Measurements from ENCODE around the gene SLC25A21. TPM values are rescaled to one million over a fixed set of nuclear protein-coding genes. Genes with fewer than 3 reads are reported as not detected.

Gene SLC25A21
- total and polyA plus RNA-seq, 2 of the 13 experiments (the other 11 are each of a cell fraction or from before 2014, with no cell fraction given): 1.9 to 2.9 TPM

DNA sequence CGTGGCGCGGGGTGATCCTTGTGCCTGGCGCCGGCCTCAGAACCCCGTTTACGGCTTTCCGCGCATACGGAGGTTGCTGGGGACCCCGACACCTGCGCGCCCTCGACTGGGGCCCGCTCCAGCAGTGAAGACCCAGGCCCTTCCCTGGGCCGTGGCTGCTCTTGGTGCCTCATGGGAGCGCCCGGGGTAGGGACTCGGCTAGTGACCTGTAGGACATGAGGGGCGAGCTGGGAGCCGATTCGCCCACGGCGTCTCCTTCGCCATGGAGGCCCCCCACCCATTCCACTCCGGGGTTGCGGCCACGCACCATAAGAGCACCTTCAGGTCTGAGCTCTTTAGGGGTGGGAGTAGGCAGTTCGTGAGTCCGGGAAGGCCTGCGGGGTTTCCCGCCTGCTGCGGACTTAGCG, 525.0 kb downstream of the SLC25A21 start (continued):
- no peak for TF ChIP-seq ZNF883 (CRISPR knock-in tag; IDR thresholded peaks at IDR 0.05; ENCODE audit: not compliant biosample characterization)

DNA sequence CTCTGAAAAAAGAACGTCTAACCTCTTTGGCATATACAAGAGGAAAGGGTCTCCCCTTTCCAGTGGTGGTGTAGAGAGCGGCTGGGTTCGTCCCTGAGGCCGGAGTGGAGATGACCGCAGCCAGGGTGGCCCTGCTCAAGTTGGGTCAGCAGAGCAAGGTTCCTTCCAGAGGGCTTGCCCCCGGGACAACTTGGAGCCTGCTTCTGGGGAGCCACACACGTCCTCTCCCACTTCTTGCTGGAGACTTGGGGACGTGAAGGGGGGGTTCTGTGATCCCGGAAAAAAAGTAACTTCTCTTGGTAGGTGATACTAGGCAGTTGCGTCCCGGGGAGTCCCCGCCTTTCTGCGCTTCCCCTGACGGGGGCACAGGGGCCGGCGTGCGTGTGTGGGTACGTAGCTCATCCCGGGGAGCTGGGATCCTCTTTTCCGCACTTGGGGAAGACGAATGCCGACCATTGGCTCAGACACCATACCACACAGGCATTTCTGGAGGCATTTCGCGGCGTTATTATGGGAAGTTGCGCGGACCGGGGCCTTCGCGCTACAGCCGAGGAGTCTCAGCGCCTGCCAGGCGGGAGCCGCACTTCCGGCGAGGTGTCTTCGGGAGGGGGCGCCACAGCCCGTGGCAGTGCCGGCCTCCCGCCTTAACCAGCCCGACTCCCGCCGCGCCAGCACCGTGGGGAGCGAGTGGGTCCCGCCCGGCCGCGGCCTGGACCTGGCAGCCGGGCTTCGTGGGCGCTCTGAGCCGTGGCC, 525.6 kb downstream of the SLC25A21 start:
- CTCF ChIA-PET (ENCODE audit: low intra/inter-chr PET ratio, low total read pairs): interaction anchor here (2.8 to 4.2 kb wide), 2 partner anchors 295 to 503 kb away, joined by 19 to 39 read pairs; no protein-coding TSS in a partner anchor
- ATAC-seq (peak; percentile 25), DNase-seq (ENCODE audit: low spot score) (no peak), FAIRE-seq (no peak)
- no TSS peak for BruUV-seq (replicated peaks)
- POLR2A ChIA-PET: no interaction called here
- 0 out of 2 replicates have a peak, but pooled peaks have one; percentile 44 for TF ChIP-seq ZNF253 (CRISPR knock-in tag; IDR thresholded peaks at IDR 0.05; ENCODE audit: borderline replicate concordance)
- 0 out of 2 replicates have a peak, but pooled peaks have one; percentile 1 for TF ChIP-seq TBX2 (CRISPR knock-in tag; IDR thresholded peaks at IDR 0.05; ENCODE audit: borderline replicate concordance)
- TF ChIP-seq CENPT (CRISPR knock-in tag; IDR thresholded peaks at IDR 0.05; ENCODE audit: low read depth): 0 out of 2 replicates have a peak, but pooled peaks have one; percentile 28
- TF ChIP-seq NR1H2 (CRISPR knock-in tag; IDR thresholded peaks at IDR 0.05; ENCODE audit: borderline replicate concordance, low read depth): 0 out of 2 replicates have a peak, but pooled peaks have one; percentile 67
- no peak for TF ChIP-seq FOXA3 (CRISPR knock-in tag; IDR thresholded peaks at IDR 0.05)
- TF ChIP-seq NFIB (CRISPR knock-in tag; IDR thresholded peaks at IDR 0.05; ENCODE audit: borderline replicate concordance): no peak
- 0 out of 2 replicates have a peak, but pooled peaks have one; percentile 13 for TF ChIP-seq MTF2 (CRISPR knock-in tag; IDR thresholded peaks at IDR 0.05; ENCODE audit: borderline replicate concordance)
- 49% methylated on average over 55 of the region's 55 CpGs for WGBS (ENCODE audit: low lambda C conversion rate)
- Histone ChIP-seq H3K27ac (ENCODE audit: extremely low read length, insufficient read depth, low read length) (no peak overlapping the region), H3K4me1 (ENCODE audit: insufficient read depth, low read length) (peaks cover 12% of the 10 kb centered on the region), H3K9me3 (ENCODE audit: low read length) (no peaks in the 10 kb centered on the region), H2AFZ (ENCODE audit: low read length) (no peak overlapping the region), H3K27me3 (ENCODE audit: control insufficient read depth in 1 of 2, insufficient read depth in 2 of 2, low read length in 2 of 2) (peaks cover 12 to 44% of the 10 kb centered on the region in 2 experiments), H3K9ac (ENCODE audit: insufficient read depth, low read depth, low read length) (no peak overlapping the region), H3K79me2 (ENCODE audit: insufficient read depth, low read length) (no peaks in the 10 kb centered on the region), H4K20me1 (ENCODE audit: insufficient read depth, low read length) (no peaks in the 10 kb centered on the region), H3K4me2 (ENCODE audit: low read depth, low read length) (no peak overlapping the region), H3K4me3 (replicated peaks in 1 of 3; ENCODE audit: insufficient read depth in 1 of 3, low read depth in 2 of 3, low read length in 3 of 3) (no peak overlapping the region), H3K36me3 (replicated peaks in 1 of 2; ENCODE audit: control insufficient read depth in 1 of 2, insufficient read depth in 2 of 2, low read length in 2 of 2) (no peaks in the 10 kb centered on the region)
- in situ Hi-C loops (cut with HindIII; ENCODE audit: extremely low pct_ligation_motif_present, low pct_unique_long_range_greater_than_20kb) (loop anchor here (5.0 kb wide), 2 partner anchors 290 to 505 kb away; no protein-coding TSS in a partner anchor), intact Hi-C loops (cut with micrococcal nuclease; ENCODE audit: unreplicated experiment) (loop anchor here (5.0 kb wide), 1 partner anchor 390 kb away; no protein-coding TSS in a partner anchor)
